ENCODE results near the gene IL1R2. TPM values are rescaled to one million over a fixed set of nuclear protein-coding genes. Genes with fewer than 3 reads are reported as not detected.

The IL1R2 gene
- total RNA-seq, 6 experiments from 2014 or later = 5.5 to 22.8 (median 12.3) TPM

GRCh38 chr2:102033031-102033749 is 41.4 kb downstream of the IL1R2 start:
- intact Hi-C loops (cut with DNase I) = no loop called here
- Histone ChIP-seq H3K4me1 (peaks cover 0 to 51% (median 26%) of the 10 kb centered on the region in 4 donors), H3K27ac (peak overlapping the region; percentile 49 to 83 (median 71)), H3K27me3 (no peaks in the 10 kb centered on the region), H3K36me3 (no peaks in the 10 kb centered on the region), H3K9me3 (no peaks in the 10 kb centered on the region), H3K4me3 (peak overlapping the region in 1 of 3 donors; percentile 5)
- 24% methylated on average over 10 of the region's 10 CpGs for WGBS (ENCODE audit: insufficient coverage, low coverage, low lambda C conversion rate, missing lambda C conversion rate)
- DNase-seq = peak; percentile 54 to 81 (median 79)
- ATAC-seq = peak; percentile 49 to 69 (median 66)
- no peak for TF ChIP-seq CTCF (IDR thresholded peaks at IDR 0.05)
- TF ChIP-seq POLR2A (IDR thresholded peaks at IDR 0.05) = peak; percentile 18

- intact Hi-C loops (cut with DNase I) = no loop called here
- TF ChIP-seq POLR2A (IDR thresholded peaks at IDR 0.05) (no peak), CTCF (IDR thresholded peaks at IDR 0.05) (no peak)
- ATAC-seq = peak; percentile 66 to 74 (median 72)
Observed at GRCh38 chr2:102033750-102034682, 42.3 kb downstream of the IL1R2 start.

GRCh38 chr2:102034683-102035548 is 43.2 kb downstream of the IL1R2 start:
- intact Hi-C loops (cut with DNase I) = no loop called here
- H3K27me3 ChIP-seq = no peaks in the 10 kb centered on the region
- 19% methylated on average over 11 of the region's 14 CpGs for WGBS (ENCODE audit: insufficient coverage, low coverage, low lambda C conversion rate, missing lambda C conversion rate)
- peaks cover 0 to 51% (median 25%) of the 10 kb centered on the region in 4 donors for H3K4me1 ChIP-seq
- TF ChIP-seq CTCF (IDR thresholded peaks at IDR 0.05) (no peak), POLR2A (IDR thresholded peaks at IDR 0.05) (no peak)
- no peaks in the 10 kb centered on the region for H3K36me3 ChIP-seq
- no peak overlapping the region for H3K4me3 ChIP-seq
- H3K27ac ChIP-seq = peak overlapping the region; percentile 49 to 83 (median 71)
- peak; percentile 54 to 84 (median 67) for DNase-seq
- peak; percentile 23 to 69 (median 54) for ATAC-seq
- H3K9me3 ChIP-seq = no peaks in the 10 kb centered on the region

More at GRCh38 chr2:102033750-102034682, 42.3 kb downstream of the IL1R2 start:
- Histone ChIP-seq H3K9me3 (no peaks in the 10 kb centered on the region), H3K4me1 (peaks cover 0 to 51% (median 26%) of the 10 kb centered on the region in 4 donors), H3K27me3 (no peaks in the 10 kb centered on the region), H3K4me3 (peak overlapping the region in 1 of 3 donors; percentile 5), H3K27ac (peak overlapping the region; percentile 49 to 83 (median 71)), H3K36me3 (no peaks in the 10 kb centered on the region)
- WGBS (ENCODE audit: insufficient coverage, low coverage, low lambda C conversion rate, missing lambda C conversion rate) = 12% methylated on average over 5 of the region's 9 CpGs
- DNase-seq = peak in 1 of 3 donors; percentile 67

GRCh38 chr2:102037681-102038080 is 45.9 kb downstream of the IL1R2 start:
- Histone ChIP-seq H3K9me3 (no peaks in the 10 kb centered on the region), H3K27ac (peak overlapping the region in 2 of 3 donors; percentile 13 to 67), H3K4me3 (no peak overlapping the region), H3K27me3 (no peaks in the 10 kb centered on the region), H3K4me1 (peaks cover 0 to 31% (median 14%) of the 10 kb centered on the region in 4 donors), H3K36me3 (no peaks in the 10 kb centered on the region)
- intact Hi-C loops (cut with DNase I) = no loop called here
- DNase-seq (no peak), ATAC-seq (no peak)
- 52% methylated on average over 8 of the region's 8 CpGs for WGBS (ENCODE audit: insufficient coverage, low coverage, low lambda C conversion rate, missing lambda C conversion rate)
- TF ChIP-seq CTCF (IDR thresholded peaks at IDR 0.05) = no peak
- no peak for TF ChIP-seq POLR2A (IDR thresholded peaks at IDR 0.05)

All from right lobe of liver (tissue), 6 donors.